ENCODE results near the gene FAM174C. TPM values are rescaled to one million over a fixed set of nuclear protein-coding genes. Genes with fewer than 3 reads are reported as not detected.
"Not testable (repeated sequence)": the region's sequence is repeated elsewhere in the genome, so short reads cannot be mapped to it uniquely, and the experiment has no call there.

Gene FAM174C
- total and polyA plus RNA-seq, 2 donors: 4.9 to 55.9 TPM

DNA sequence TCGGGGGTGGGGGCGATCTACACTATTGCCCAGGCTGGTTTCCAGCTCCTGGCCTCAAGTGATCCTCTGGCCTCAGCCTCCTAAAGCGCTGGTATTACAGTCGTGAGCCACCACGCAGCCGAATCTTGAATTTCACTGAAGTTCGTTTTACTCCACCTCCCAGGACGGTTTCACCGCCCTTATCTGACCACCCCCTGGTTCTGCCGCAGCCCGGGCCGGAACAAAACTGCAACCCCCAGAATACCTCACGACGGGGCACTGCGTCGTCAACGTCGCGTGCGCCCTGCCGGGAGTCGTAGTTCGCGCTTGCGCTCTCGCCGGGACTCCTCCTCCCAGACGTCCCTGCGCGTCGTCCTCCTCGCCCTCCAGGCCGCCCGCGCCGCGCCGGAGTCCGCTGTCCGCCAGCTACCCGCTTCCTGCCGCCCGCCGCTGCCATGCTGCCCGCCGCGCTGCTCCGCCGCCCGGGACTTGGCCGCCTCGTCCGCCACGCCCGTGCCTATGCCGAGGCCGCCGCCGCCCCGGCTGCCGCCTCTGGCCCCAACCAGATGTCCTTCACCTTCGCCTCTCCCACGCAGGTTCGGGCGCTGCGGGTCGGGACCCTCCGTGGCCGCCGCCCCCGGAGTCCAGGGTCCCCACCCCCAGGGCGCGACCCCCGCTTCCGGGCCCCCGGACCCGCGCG is 33.8 kb upstream of the FAM174C start, which contains the start of gene ATP5F1D:
ATP5F1D (plus strand) TSS at position 335 of the 679 bp plus-strand sequence; CDS start at position 435, 100 bp downstream.
- DNase-seq (ENCODE audit: extremely low spot score): no peak
- H3K27ac ChIP-seq (ENCODE audit: low read depth): peak within 1 kb of the TSS; percentile 57
- peaks cover 3% of the 10 kb centered on the region for H3K4me1 ChIP-seq (ENCODE audit: insufficient read depth)
- H3K4me3 ChIP-seq (ENCODE audit: low read depth, low read length): peak within 1 kb of the TSS; percentile 84
- under 1% methylated on average over 79 of the region's 79 CpGs for WGBS
- no peaks in the 10 kb centered on the region for H3K36me3 ChIP-seq (ENCODE audit: insufficient read depth)

- H3K4me3 ChIP-seq (ENCODE audit: low read depth, low read length): no peak overlapping the region
- DNase-seq (ENCODE audit: extremely low spot score): no peak
- 38% methylated on average over 33 of the region's 33 CpGs for WGBS
These were observed 31.3 kb upstream of the FAM174C start for GRCh38 chr19:1243768-1244692.

GRCh38 chr19:1244693-1245451 is 30.5 kb upstream of the FAM174C start:
- Histone ChIP-seq H3K4me3 (ENCODE audit: low read depth, low read length) (no peak overlapping the region), H3K4me1 (ENCODE audit: insufficient read depth) (peaks cover 3% of the 10 kb centered on the region), H3K27ac (ENCODE audit: low read depth) (peak overlapping the region; percentile 86), H3K36me3 (ENCODE audit: insufficient read depth) (no peaks in the 10 kb centered on the region)
- no peak for DNase-seq (ENCODE audit: extremely low spot score)
- 22% methylated on average over 31 of the region's 31 CpGs for WGBS

More at GRCh38 chr19:1243768-1244692, 31.3 kb upstream of the FAM174C start:
- Histone ChIP-seq H3K36me3 (ENCODE audit: insufficient read depth) (no peaks in the 10 kb centered on the region), H3K4me1 (ENCODE audit: insufficient read depth) (peaks cover 3% of the 10 kb centered on the region), H3K27ac (ENCODE audit: low read depth) (peak overlapping the region; percentile 86)

- DNase-seq (ENCODE audit: extremely low spot score): no peak
- no peak overlapping the region for H3K4me3 ChIP-seq (ENCODE audit: low read depth, low read length)
- peaks cover 3% of the 10 kb centered on the region for H3K4me1 ChIP-seq (ENCODE audit: insufficient read depth)
- H3K27ac ChIP-seq (ENCODE audit: low read depth): peak overlapping the region; percentile 86
- H3K36me3 ChIP-seq (ENCODE audit: insufficient read depth): no peaks in the 10 kb centered on the region
- 72% methylated on average over 26 of the region's 26 CpGs for WGBS
These were observed 29.7 kb upstream of the FAM174C start for GRCh38 chr19:1245494-1246264.

DNA sequence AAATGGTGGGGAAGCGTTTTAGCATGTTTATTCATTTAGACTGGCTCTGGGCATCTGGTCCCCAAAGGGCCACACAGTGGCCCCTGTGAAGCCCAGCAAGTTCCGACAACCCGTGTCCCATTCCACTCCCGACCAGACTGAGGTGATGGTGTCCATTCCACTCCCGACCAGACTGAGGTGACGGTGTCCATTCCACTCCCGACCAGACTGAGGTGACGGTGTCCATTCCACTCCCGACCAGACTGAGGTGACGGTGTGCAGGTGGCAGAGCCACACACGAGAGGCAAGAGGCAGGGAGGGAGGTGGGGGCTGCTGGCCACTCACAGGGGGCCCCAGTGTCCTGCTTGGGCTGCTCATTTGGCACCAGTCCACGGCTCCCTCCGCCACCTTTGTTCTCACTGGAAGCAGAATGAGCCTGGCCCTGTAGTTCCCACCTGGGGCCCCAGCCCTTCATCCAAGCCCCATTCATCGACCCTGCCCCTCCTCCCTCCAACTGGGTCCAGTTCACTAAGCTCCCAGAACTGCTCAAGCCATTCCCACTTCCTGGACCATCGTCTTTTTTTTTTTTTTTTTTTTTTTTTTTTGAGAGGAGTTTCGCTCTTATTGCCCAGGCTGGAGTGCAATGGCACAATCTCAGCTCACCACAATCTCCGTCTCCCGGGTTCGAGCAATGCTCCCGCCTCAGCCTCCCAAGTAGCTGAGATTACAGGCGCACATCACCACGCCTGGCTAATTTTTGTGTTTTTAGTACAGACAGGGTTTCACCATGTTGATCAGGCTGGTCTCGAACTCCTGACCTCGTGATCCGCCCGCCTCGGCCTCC is 28.9 kb upstream of the FAM174C start:
- not testable (repeated sequence) for H3K36me3 ChIP-seq (ENCODE audit: insufficient read depth); H3K4me3 ChIP-seq (ENCODE audit: low read depth, low read length); H3K4me1 ChIP-seq (ENCODE audit: insufficient read depth); DNase-seq (ENCODE audit: extremely low spot score)
- whole genome bisulfite sequencing: 74% methylated on average over 27 of the region's 27 CpGs
- peak overlapping the region; percentile 24 for H3K27ac ChIP-seq (ENCODE audit: low read depth)

GRCh38 chr19:1247748-1248138 is 27.6 kb upstream of the FAM174C start:
- H3K4me3 ChIP-seq (ENCODE audit: low read depth, low read length): peak overlapping the region; percentile 64
- H3K27ac ChIP-seq (ENCODE audit: low read depth): peak overlapping the region; percentile 93
- no peak for DNase-seq (ENCODE audit: extremely low spot score)
- no peaks in the 10 kb centered on the region for H3K36me3 ChIP-seq (ENCODE audit: insufficient read depth)
- whole genome bisulfite sequencing: 69% methylated on average over 8 of the region's 8 CpGs
- H3K4me1 ChIP-seq (ENCODE audit: insufficient read depth): peaks cover 4% of the 10 kb centered on the region

- no peak for DNase-seq (ENCODE audit: extremely low spot score)
- WGBS: 1% methylated on average over 59 of the region's 60 CpGs
These were observed 27.1 kb upstream of the FAM174C start, which contains the start of gene MIDN for GRCh38 chr19:1248139-1248785. Gene MIDN, plus strand, starts transcription at chr19:1248583. Its CDS starts 1,714 bp downstream, at chr19:1250297.

DNA sequence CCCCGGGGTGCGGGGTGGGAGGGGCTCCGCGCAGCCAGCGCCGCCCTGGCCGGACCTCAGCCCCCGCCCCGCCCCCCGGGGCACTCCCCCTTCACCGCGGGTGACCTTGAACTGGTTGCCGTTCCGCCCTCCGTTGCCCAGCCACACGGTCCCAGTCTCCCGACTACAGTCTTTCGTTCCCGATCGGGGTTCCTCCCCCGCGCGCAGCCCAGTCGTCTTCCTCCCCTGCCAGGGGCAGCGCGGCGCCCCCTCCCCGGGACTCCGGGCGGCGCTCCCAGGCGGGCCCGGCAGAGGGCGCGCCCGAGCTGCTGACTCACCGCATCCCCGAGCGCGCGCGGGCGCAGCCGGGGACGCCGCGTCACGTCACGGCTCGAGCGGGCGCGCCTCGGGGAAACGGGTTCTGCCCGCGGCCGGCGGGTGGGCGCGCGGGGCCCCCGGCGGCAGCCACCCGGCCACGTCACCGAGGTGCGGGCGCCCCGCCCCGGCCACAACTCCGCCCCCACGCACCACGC is 26.5 kb upstream of the FAM174C start:
- under 1% methylated on average over 74 of the region's 74 CpGs for WGBS
- Histone ChIP-seq H3K27ac (ENCODE audit: low read depth) (peak overlapping the region; percentile 99), H3K4me1 (ENCODE audit: insufficient read depth) (peaks cover 4% of the 10 kb centered on the region), H3K36me3 (ENCODE audit: insufficient read depth) (no peaks in the 10 kb centered on the region), H3K4me3 (ENCODE audit: low read depth, low read length) (peak overlapping the region; percentile 64)
- DNase-seq (ENCODE audit: extremely low spot score): no peak

More at GRCh38 chr19:1248139-1248785, 27.1 kb upstream of the FAM174C start, which contains the start of gene MIDN:
- Histone ChIP-seq H3K4me1 (ENCODE audit: insufficient read depth) (peaks cover 4% of the 10 kb centered on the region), H3K4me3 (ENCODE audit: low read depth, low read length) (peak within 1 kb of the TSS; percentile 64), H3K36me3 (ENCODE audit: insufficient read depth) (no peaks in the 10 kb centered on the region), H3K27ac (ENCODE audit: low read depth) (peak within 1 kb of the TSS; percentile 99)

GRCh38 chr19:1249298-1249989 is 25.9 kb upstream of the FAM174C start:
- peak; percentile 87 for DNase-seq (ENCODE audit: extremely low spot score)
- under 1% methylated on average over 102 of the region's 102 CpGs for WGBS
- H3K36me3 ChIP-seq (ENCODE audit: insufficient read depth): no peaks in the 10 kb centered on the region
- H3K4me3 ChIP-seq (ENCODE audit: low read depth, low read length): peak overlapping the region; percentile 98
- peak overlapping the region; percentile 99 for H3K27ac ChIP-seq (ENCODE audit: low read depth)
- H3K4me1 ChIP-seq (ENCODE audit: insufficient read depth): peaks cover 4% of the 10 kb centered on the region

DNA sequence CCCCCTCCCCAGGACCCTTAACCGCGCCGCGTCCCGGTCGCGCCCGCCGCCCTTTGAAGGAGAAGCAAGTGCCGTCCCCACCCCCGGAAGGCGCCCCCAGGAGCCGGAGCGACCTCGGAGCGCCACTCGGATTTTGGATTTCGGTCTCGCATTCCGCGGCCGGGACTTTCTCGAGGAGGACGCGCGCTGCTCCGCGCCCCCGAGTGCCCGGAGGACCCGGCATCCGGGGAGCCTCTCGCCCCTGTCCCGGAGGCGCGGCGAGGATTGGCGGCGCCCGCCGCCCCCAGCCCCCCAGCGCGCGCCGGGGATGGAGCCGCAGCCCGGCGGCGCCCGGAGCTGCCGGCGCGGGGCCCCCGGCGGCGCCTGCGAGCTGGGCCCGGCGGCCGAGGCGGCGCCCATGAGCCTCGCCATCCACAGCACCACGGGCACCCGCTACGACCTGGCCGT is 25.3 kb upstream of the FAM174C start:
- Histone ChIP-seq H3K4me1 (ENCODE audit: insufficient read depth) (peaks cover 4% of the 10 kb centered on the region), H3K4me3 (ENCODE audit: low read depth, low read length) (peak overlapping the region; percentile 98), H3K27ac (ENCODE audit: low read depth) (peak overlapping the region; percentile 98), H3K36me3 (ENCODE audit: insufficient read depth) (peaks cover 3% of the 10 kb centered on the region)
- DNase-seq (ENCODE audit: extremely low spot score): no peak
- WGBS: under 1% methylated on average over 67 of the region's 67 CpGs

Measured in urinary bladder (tissue), 4 donors.